ENCODE measurements around the gene NRXN3. TPM values are rescaled to one million over a fixed set of nuclear protein-coding genes. Genes with fewer than 3 reads are reported as not detected.

The NRXN3 gene
- total RNA-seq, 1 donor from 2014 or later: 2.5 TPM

- no peak for DNase-seq
Measured at GRCh38 chr14:78644824-78645559, 474.8 kb downstream of the NRXN3 start.

GRCh38 chr14:78652727-78653126, 482.6 kb downstream of the NRXN3 start:
- DNase-seq: no peak

GRCh38 chr14:78653173-78653572, 483.0 kb downstream of the NRXN3 start:
- no peak for DNase-seq

GRCh38 chr14:78657451-78657850, 487.3 kb downstream of the NRXN3 start:
- no peak for DNase-seq

GRCh38 chr14:78664841-78665240, 494.7 kb downstream of the NRXN3 start:
- DNase-seq: no peak

- no peak for DNase-seq
Measured at GRCh38 chr14:78666336-78667056, 496.3 kb downstream of the NRXN3 start.

- no peak for DNase-seq
Measured at GRCh38 chr14:78667141-78667540, 497.0 kb downstream of the NRXN3 start.

GRCh38 chr14:78673845-78674244, 503.7 kb downstream of the NRXN3 start:
- DNase-seq: no peak

- DNase-seq: no peak
Measured at GRCh38 chr14:78674820-78675219, 504.6 kb downstream of the NRXN3 start.

GRCh38 chr14:78683206-78683605, 513.0 kb downstream of the NRXN3 start:
- no peak for DNase-seq

GRCh38 chr14:78683981-78684380, 513.8 kb downstream of the NRXN3 start:
- DNase-seq: no peak

- no peak for DNase-seq
Measured at GRCh38 chr14:78688503-78688902, 518.3 kb downstream of the NRXN3 start.

GRCh38 chr14:78690836-78691235, 520.7 kb downstream of the NRXN3 start:
- DNase-seq: no peak

- no peak for DNase-seq
Measured at GRCh38 chr14:78697341-78697740, 527.2 kb downstream of the NRXN3 start.

GRCh38 chr14:78698991-78699390, 528.8 kb downstream of the NRXN3 start:
- DNase-seq: no peak

- DNase-seq: no peak
Measured at GRCh38 chr14:78700236-78700635, 530.1 kb downstream of the NRXN3 start.

- DNase-seq: no peak
Measured at GRCh38 chr14:78701246-78701645, 531.1 kb downstream of the NRXN3 start.

GRCh38 chr14:78704965-78705364, 534.8 kb downstream of the NRXN3 start:
- DNase-seq: no peak

- no peak for DNase-seq
Measured at GRCh38 chr14:78705989-78706388, 535.8 kb downstream of the NRXN3 start.

- peak; percentile 2 for DNase-seq
Measured at GRCh38 chr14:78709795-78710557, 539.8 kb downstream of the NRXN3 start.

- no peak for DNase-seq
Measured at GRCh38 chr14:78710963-78711362, 540.8 kb downstream of the NRXN3 start.

GRCh38 chr14:78713716-78714115, 543.5 kb downstream of the NRXN3 start:
- no peak for DNase-seq

- no peak for DNase-seq
Measured at GRCh38 chr14:78714711-78715110, 544.5 kb downstream of the NRXN3 start.
